Stimulated activated CD8-positive, alpha-beta memory T cell treated with anti-CD3 and anti-CD28 coated beads, Interleukin-7, amount 100 ng/mL, for 24 hours (primary cell): ENCODE results near the gene KCNJ4.
"Not testable (repeated sequence)": the region's sequence is repeated elsewhere in the genome, so short reads cannot be mapped to it uniquely, and the experiment has no call there.

Experiments used
- DNase-seq: peaks from one replicate; pipeline ENCODE4 v3.0.0-alpha.2; 2020; ENCODE audit warnings: low read depth

The KCNJ4 gene

GRCh38 chr22:38381371-38381770 is 73.6 kb downstream of the KCNJ4 start:
- DNase-seq = not testable (repeated sequence)
